Endothelial cell of umbilical vein (primary cell): ENCODE measurements around the gene BIRC5. TPM values are rescaled to one million over a fixed set of nuclear protein-coding genes. Genes with fewer than 3 reads are reported as not detected.

Experiments
- BruUV-seq: library from RNA; stranded (reverse); fragments of 400-500 nt; replicated peaks from 2 replicates; lab custom pipeline; 2021; lab: Mats Ljungman, UMichigan
- CTCF ChIA-PET: fragments of 300-600, 350-600 bp; sonication (Branson Sonifier 250); formaldehyde crosslinking; loops from one replicate; lab custom pipeline; 2021; ENCODE audit warnings: antibody characterized with exemption, inconsistent platforms; lab: Charles Lee
- POLR2A ChIA-PET: fragments of 300-600, 350-600 bp; sonication (Branson Sonifier 250); formaldehyde crosslinking; loops from one replicate; lab custom pipeline; 2021; ENCODE audit warnings: antibody characterized with exemption, inconsistent platforms; lab: Charles Lee
- DNase-seq: peaks from one replicate; pipeline ENCODE4 v3.0.0-alpha.2; 2011; ENCODE audit warnings: low read depth, low spot score
- FAIRE-seq: peaks from 2 replicates; lab custom pipeline; 2011; peaks lifted over from hg19 to GRCh38; lab: Jason Lieb, UNC
- H2AFZ ChIP-seq: 2 replicates; pipeline ENCODE4 v1.6.0; 2012; ENCODE audit warnings: low read depth, low read length, control low read depth, inconsistent platforms
- H3K27ac ChIP-seq: 2 replicates; pipeline ENCODE4 v1.5.1; 2011; ENCODE audit warnings: low read depth, mild to moderate bottlenecking, control low read depth, low read length, moderate library complexity; ENCODE audit not compliant: insufficient read depth
- H3K27me3 ChIP-seq, 2 experiments: 2 replicates each; pipeline versions ENCODE4 v1.6.0 to v1.6.1; 2011; ENCODE audit warnings: low read length in 2 of 2, mixed read lengths in 1 of 2; ENCODE audit not compliant: control insufficient read depth in 2 of 2, insufficient read depth in 2 of 2
- H3K36me3 ChIP-seq, 2 experiments: 2 replicates in 1 of 2; 3 replicates in 1 of 2; pipeline ENCODE4 v1.5.1; 2011; ENCODE audit warnings: low read length in 2 of 2, mild to moderate bottlenecking in 1 of 2, moderate library complexity in 1 of 2; ENCODE audit not compliant: control insufficient read depth in 2 of 2, insufficient read depth in 2 of 2; ENCODE audit errors: extremely low read depth in 1 of 2
- H3K4me1 ChIP-seq: 3 replicates; pipeline ENCODE4 v1.5.1; 2011; ENCODE audit warnings: mild to moderate bottlenecking, low read length; ENCODE audit not compliant: control insufficient read depth, insufficient read depth; ENCODE audit errors: extremely low read depth
- H3K4me2 ChIP-seq: 2 replicates; pipeline ENCODE4 v1.6.1; 2011; ENCODE audit warnings: low read length, control low read depth, mixed read lengths; ENCODE audit not compliant: insufficient read depth
- H3K4me3 ChIP-seq, 3 experiments: fragments of 200-600 bp in 1 of 3; sonication (generic), shearing (Covaris generic) in 1 of 3; replicated peaks in 1 of 3; 2 replicates each; pipeline ENCODE4 v1.5.1; 2011 to 2016; ENCODE audit warnings: control low read depth in 3 of 3, low read length in 3 of 3, mild to moderate bottlenecking in 2 of 3, inconsistent platforms in 1 of 3, low read depth in 1 of 3, moderate library complexity in 1 of 3; ENCODE audit not compliant: insufficient read depth in 1 of 3
- H3K79me2 ChIP-seq: 2 replicates; pipeline ENCODE4 v1.6.0; 2012; ENCODE audit warnings: low read length, inconsistent platforms; ENCODE audit not compliant: control insufficient read depth, insufficient read depth
- H3K9ac ChIP-seq: replicated peaks from 2 replicates; pipeline ENCODE3; 2011; ENCODE audit warnings: low read length, control low read depth; ENCODE audit not compliant: insufficient read depth; ENCODE audit errors: extremely low read depth
- H3K9me1 ChIP-seq: replicated peaks from 3 replicates; pipeline ENCODE4 v1.6.0; 2011; ENCODE audit warnings: mild to moderate bottlenecking, low read length; ENCODE audit not compliant: control insufficient read depth, insufficient read depth; ENCODE audit errors: extremely low read depth
- H3K9me3 ChIP-seq: replicated peaks from 2 replicates; pipeline ENCODE4 v1.5.1; 2012; ENCODE audit warnings: low read length, inconsistent platforms; ENCODE audit not compliant: control insufficient read depth, insufficient read depth
- H4K20me1 ChIP-seq: replicated peaks from 2 replicates; pipeline ENCODE3; 2011; ENCODE audit warnings: mild to moderate bottlenecking, low read length; ENCODE audit not compliant: control insufficient read depth, insufficient read depth; ENCODE audit errors: extremely low read depth
- CTCF ChIP-seq, 2 donors: IDR thresholded peaks; 1 replicate in 1 of 2; 2 replicates in 1 of 2; pipeline ENCODE4 v1.5.1; 2011; ENCODE audit warnings: low read length in 2 of 2, mild to moderate bottlenecking in 2 of 2, moderate library complexity in 2 of 2, control low read depth in 1 of 2, inconsistent platforms in 1 of 2, low read depth in 1 of 2; ENCODE audit not compliant: insufficient read depth in 1 of 2; ENCODE audit errors: extremely low read depth in 1 of 2
- EZH2 ChIP-seq: IDR thresholded peaks from 2 replicates; pipeline ENCODE4 v1.6.1; 2012; ENCODE audit warnings: borderline replicate concordance, low read depth, mild to moderate bottlenecking, moderate library complexity, low read length, inconsistent platforms; ENCODE audit not compliant: severe bottlenecking
- FOS ChIP-seq: IDR thresholded peaks from 2 replicates; pipeline ENCODE4 v1.6.1; 2011; ENCODE audit warnings: mild to moderate bottlenecking, low read length, moderate library complexity, borderline replicate concordance; ENCODE audit not compliant: insufficient read depth
- GATA2 ChIP-seq: IDR thresholded peaks from 2 replicates; pipeline ENCODE4 v1.7.0; 2011; ENCODE audit warnings: low read depth, mild to moderate bottlenecking, moderate library complexity, mixed read lengths, low read length; ENCODE audit not compliant: insufficient read length, insufficient read depth
- JUN ChIP-seq: IDR thresholded peaks from 2 replicates; pipeline ENCODE4 v1.6.1; 2011; ENCODE audit warnings: borderline replicate concordance, low read depth; ENCODE audit not compliant: insufficient read length, insufficient read depth
- MAX ChIP-seq: IDR thresholded peaks from 2 replicates; pipeline ENCODE4 v1.6.1; 2011; ENCODE audit not compliant: insufficient read depth, insufficient read length
- MYC ChIP-seq: IDR thresholded peaks from one replicate; pipeline ENCODE4 v1.6.1; 2011; ENCODE audit warnings: mild to moderate bottlenecking, low read depth, low read length
- POLR2A ChIP-seq: IDR thresholded peaks from 2 replicates; pipeline ENCODE4 v1.6.1; 2012; ENCODE audit warnings: low read depth, mild to moderate bottlenecking, control low read depth, low read length
- POLR2AphosphoS5 ChIP-seq: IDR thresholded peaks from 2 replicates; pipeline ENCODE4 v1.6.1; 2012; ENCODE audit warnings: low read depth, mild to moderate bottlenecking, control low read depth, low read length, moderate library complexity; ENCODE audit not compliant: insufficient read depth
- dilution Hi-C: fragments of 300-500 bp; cut with MboI; formaldehyde crosslinking; loops from one replicate; pipeline ENCODE4 v1.15.0; 2019; ENCODE audit warnings: low sequenced_read_pairs; ENCODE audit not compliant: extremely low pct_ligation_motif_present
- intact Hi-C: fragments of 100-400 bp; cut with micrococcal nuclease; formaldehyde crosslinking; loops from one replicate; pipeline ENCODE4 v1.10.0; 2022
- polyA plus RNA-seq, 4 experiments: library from polyadenylated mRNA; depleted of rRNA in 3 of 4; stranded (reverse) in 3 of 4; unstranded in 1 of 4; fragments of >200 nt; gene quantifications; 2 replicates each; pipeline versions ENCODE4 v1.2.1 to v1.2.3, GENCODE V29; 2011 to 2012; ENCODE audit warnings: missing spikeins in 1 of 4
- total RNA-seq: library from RNA; stranded (reverse); gene quantifications from 2 replicates; pipeline ENCODE4 v1.2.3, GENCODE V29; 2021

Gene BIRC5
- total and polyA plus RNA-seq, 2 donors (not counting 3 experiments of a cell fraction or from before 2014, with no cell fraction given), result 32.8 to 74.6 TPM

- FAIRE-seq, result no peak
- no peak for TF ChIP-seq EZH2
- no peak for TF ChIP-seq POLR2A
- no peak for TF ChIP-seq FOS
- TF ChIP-seq MYC, result no peak
- no peak for TF ChIP-seq CTCF (IDR thresholded peaks at IDR 0.05; ENCODE audit: extremely low read depth in 1 of 2, insufficient read depth in 1 of 2, low read depth in 1 of 2, low read length in 2 of 2)
- no peak for TF ChIP-seq POLR2AphosphoS5
- TF ChIP-seq GATA2, result no peak
- no peak for TF ChIP-seq MAX
- no peak for TF ChIP-seq JUN
- Histone ChIP-seq H3K9ac (no peak overlapping the region), H3K9me1 (no peaks in the 10 kb centered on the region), H3K27ac (no peak overlapping the region), H3K4me3 (no peak overlapping the region), H3K36me3 (no peaks in the 10 kb centered on the region), H3K27me3 (no peaks in the 10 kb centered on the region), H3K9me3 (no peaks in the 10 kb centered on the region), H3K4me1 (peaks cover 4% of the 10 kb centered on the region), H3K79me2 (peaks cover 8% of the 10 kb centered on the region), H3K4me2 (no peak overlapping the region), H4K20me1 (no peaks in the 10 kb centered on the region), H2AFZ (no peak overlapping the region)
- no TSS peak for BruUV-seq
- dilution Hi-C loops (no loop called here), intact Hi-C loops (no loop called here)
- POLR2A ChIA-PET, result no interaction called here
- CTCF ChIA-PET, result interaction anchor here (0.8 to 1.4 kb wide), 2 partner anchors 17 to 40 kb away, joined by 3 read pairs; no protein-coding TSS in a partner anchor
- no peak for DNase-seq
Observed at GRCh38 chr17:78182504-78182903, 31.5 kb upstream of the BIRC5 start.
